Uterus (tissue), 2 donors: ENCODE results near the gene TAF1.

Source experiments
- POLR2A ChIP-seq, 2 donors: fragments of 450-650 bp; IDR thresholded peaks; one replicate each; pipeline ENCODE4 v1.6.1; 2016; ENCODE audit warnings: antibody characterized with exemption in 2 of 2, mild to moderate bottlenecking in 1 of 2, moderate library complexity in 1 of 2
- TF ChIP-seq, protein P1 (sequence below), 4 experiments: fragments of 200-600 bp in 2 of 4; fragments of 450-650 bp in 2 of 4; sonication (generic) in 2 of 4; IDR thresholded peaks; one replicate each; pipeline ENCODE4 v1.5.1; 2016 to 2019; ENCODE audit warnings: antibody characterized with exemption in 4 of 4, mild to moderate bottlenecking in 2 of 4, moderate library complexity in 1 of 4

DNA sequence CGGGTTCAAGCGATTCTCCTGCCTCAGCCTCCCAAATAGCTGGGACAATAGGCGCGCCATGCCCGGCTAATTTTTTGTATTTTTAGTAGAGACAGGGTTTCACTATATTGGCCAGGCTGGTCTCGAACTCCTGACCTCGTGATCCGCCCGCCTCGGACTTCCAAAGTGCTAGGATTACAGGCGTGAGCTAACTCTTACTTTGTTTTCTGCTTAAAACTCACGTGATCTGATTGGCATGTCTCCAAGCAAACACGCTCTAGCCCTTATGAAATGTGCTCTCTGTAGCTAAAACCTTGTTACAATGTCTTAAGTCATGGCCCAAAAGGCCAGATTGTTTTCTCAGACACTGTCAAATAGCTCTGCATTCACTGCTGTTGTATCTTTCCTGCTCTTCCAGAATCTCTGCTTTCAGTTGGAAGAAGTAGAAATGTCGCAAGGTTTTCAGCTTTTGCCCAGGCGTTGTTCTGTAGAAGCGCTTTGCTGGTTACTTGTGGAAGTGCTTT, 127.0 kb downstream of the TAF1 start:
- TF ChIP-seq, protein P1, sequence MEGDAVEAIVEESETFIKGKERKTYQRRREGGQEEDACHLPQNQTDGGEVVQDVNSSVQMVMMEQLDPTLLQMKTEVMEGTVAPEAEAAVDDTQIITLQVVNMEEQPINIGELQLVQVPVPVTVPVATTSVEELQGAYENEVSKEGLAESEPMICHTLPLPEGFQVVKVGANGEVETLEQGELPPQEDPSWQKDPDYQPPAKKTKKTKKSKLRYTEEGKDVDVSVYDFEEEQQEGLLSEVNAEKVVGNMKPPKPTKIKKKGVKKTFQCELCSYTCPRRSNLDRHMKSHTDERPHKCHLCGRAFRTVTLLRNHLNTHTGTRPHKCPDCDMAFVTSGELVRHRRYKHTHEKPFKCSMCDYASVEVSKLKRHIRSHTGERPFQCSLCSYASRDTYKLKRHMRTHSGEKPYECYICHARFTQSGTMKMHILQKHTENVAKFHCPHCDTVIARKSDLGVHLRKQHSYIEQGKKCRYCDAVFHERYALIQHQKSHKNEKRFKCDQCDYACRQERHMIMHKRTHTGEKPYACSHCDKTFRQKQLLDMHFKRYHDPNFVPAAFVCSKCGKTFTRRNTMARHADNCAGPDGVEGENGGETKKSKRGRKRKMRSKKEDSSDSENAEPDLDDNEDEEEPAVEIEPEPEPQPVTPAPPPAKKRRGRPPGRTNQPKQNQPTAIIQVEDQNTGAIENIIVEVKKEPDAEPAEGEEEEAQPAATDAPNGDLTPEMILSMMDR (IDR thresholded peaks at IDR 0.05): no peak
- no peak for TF ChIP-seq POLR2A (IDR thresholded peaks at IDR 0.05)
